GM12874 (cell line): ENCODE measurements around the gene MFSD6.

Experiments
- TF ChIP-seq, protein P1 (sequence below): IDR thresholded peaks from 2 replicates; pipeline ENCODE4 v1.5.1; 2011; ENCODE audit warnings: low read depth, mild to moderate bottlenecking, control low read depth, low read length, moderate library complexity; ENCODE audit not compliant: insufficient read depth

Gene MFSD6

GRCh38 chr2:190506666-190507065 lies 98.5 kb downstream of the MFSD6 start:
- TF ChIP-seq, protein P1, sequence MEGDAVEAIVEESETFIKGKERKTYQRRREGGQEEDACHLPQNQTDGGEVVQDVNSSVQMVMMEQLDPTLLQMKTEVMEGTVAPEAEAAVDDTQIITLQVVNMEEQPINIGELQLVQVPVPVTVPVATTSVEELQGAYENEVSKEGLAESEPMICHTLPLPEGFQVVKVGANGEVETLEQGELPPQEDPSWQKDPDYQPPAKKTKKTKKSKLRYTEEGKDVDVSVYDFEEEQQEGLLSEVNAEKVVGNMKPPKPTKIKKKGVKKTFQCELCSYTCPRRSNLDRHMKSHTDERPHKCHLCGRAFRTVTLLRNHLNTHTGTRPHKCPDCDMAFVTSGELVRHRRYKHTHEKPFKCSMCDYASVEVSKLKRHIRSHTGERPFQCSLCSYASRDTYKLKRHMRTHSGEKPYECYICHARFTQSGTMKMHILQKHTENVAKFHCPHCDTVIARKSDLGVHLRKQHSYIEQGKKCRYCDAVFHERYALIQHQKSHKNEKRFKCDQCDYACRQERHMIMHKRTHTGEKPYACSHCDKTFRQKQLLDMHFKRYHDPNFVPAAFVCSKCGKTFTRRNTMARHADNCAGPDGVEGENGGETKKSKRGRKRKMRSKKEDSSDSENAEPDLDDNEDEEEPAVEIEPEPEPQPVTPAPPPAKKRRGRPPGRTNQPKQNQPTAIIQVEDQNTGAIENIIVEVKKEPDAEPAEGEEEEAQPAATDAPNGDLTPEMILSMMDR = no peak

- TF ChIP-seq, protein P1 = no peak
These were observed 99.0 kb downstream of the MFSD6 start for GRCh38 chr2:190507135-190507534.

- TF ChIP-seq, protein P1 = peak; percentile 11; the same call in 1 of the 2 replicates
These were observed 102.9 kb downstream of the MFSD6 start for GRCh38 chr2:190511104-190511503.

- TF ChIP-seq, protein P1 = no peak
These were observed 104.5 kb downstream of the MFSD6 start for GRCh38 chr2:190512539-190513095.

- TF ChIP-seq, protein P1 = no peak
These were observed 105.7 kb downstream of the MFSD6 start for GRCh38 chr2:190513877-190514276.

DNA sequence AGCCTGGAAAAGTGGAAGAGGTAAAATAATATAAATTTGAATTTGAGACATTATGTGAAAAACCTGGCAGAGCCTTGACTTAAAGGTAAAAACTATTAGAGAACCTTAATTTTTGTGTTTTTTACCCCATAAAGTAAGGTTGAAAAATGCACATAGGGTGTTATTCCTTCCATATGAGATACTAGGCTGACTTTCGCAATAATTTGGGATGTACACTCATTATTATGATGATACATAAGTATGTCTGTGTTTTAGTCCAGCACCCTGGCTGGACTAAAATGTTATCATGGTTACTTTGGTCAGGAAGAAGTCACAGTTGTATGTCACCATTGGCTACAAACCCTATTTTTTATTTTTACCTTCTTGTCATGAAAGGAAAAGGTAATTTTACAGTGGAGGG lies 106.5 kb downstream of the MFSD6 start:
- TF ChIP-seq, protein P1 = no peak

DNA sequence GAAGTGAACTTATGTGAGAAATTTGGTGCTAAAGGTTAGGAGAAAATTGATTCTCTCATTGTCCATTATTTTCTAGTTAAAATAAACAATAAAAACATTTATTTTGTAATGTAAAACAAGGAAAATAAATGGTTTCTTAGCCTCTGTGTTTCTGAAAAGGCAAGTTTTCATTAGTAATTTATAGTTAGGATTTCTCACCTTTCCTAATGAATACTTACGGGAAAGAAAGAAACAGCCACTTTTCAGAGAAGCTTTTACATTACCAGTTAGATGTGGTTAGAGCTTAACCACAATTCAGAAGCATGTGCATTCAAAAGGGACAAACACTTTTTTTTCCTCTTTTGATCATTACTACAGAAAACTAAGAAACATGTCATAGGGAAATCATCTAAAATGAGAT lies 107.5 kb downstream of the MFSD6 start:
- TF ChIP-seq, protein P1 = no peak
